Activated CD8-positive, alpha-beta T cell treated with anti-CD3 and anti-CD28 coated beads, Interleukin-2, amount 10 ng/mL, durations not matched to agents 7 days and 5 days (primary cell): ENCODE measurements around the gene CACNG4. TPM values are rescaled to one million over a fixed set of nuclear protein-coding genes. Genes with fewer than 3 reads are reported as not detected.
"Not testable (repeated sequence)": the region's sequence is repeated elsewhere in the genome, so short reads cannot be mapped to it uniquely, and the experiment has no call there.

Source experiments
- ATAC-seq: fragments of 150-1000 bp; cut with Tn5 transposase; one replicate; pipeline ENCODE4 v1.10.0; 2021; ENCODE audit warnings: moderate library complexity
- CTCF ChIA-PET: fragments of 350-600 bp; sonication (Branson Sonifier 250); formaldehyde crosslinking; loops from one replicate; lab custom pipeline; 2021; ENCODE audit warnings: antibody characterized with exemption; lab: Charles Lee
- POLR2A ChIA-PET: fragments of 350-600 bp; sonication (Branson Sonifier 250); formaldehyde crosslinking; loops from one replicate; lab custom pipeline; 2021; ENCODE audit warnings: antibody characterized with exemption; lab: Charles Lee
- DNase-seq: peaks from one replicate; pipeline ENCODE4 v3.0.0-alpha.2; 2020
- H3K27ac Mint-ChIP-seq: one replicate; pipeline ENCODE4 v1.8.0; 2021; ENCODE audit warnings: mild to moderate bottlenecking, mixed read lengths
- H3K27me3 Mint-ChIP-seq: one replicate; pipeline ENCODE4 v1.8.0; 2021; ENCODE audit warnings: low read depth, mixed read lengths
- H3K36me3 Mint-ChIP-seq: one replicate; pipeline ENCODE4 v1.8.0; 2021; ENCODE audit warnings: low read depth, mixed read lengths
- H3K4me1 Mint-ChIP-seq: one replicate; pipeline ENCODE4 v1.8.0; 2021; ENCODE audit warnings: low read depth, mixed read lengths
- H3K4me3 Mint-ChIP-seq: one replicate; pipeline ENCODE4 v1.8.0; 2021; ENCODE audit warnings: mild to moderate bottlenecking, mixed read lengths
- H3K9me3 Mint-ChIP-seq: one replicate; pipeline ENCODE4 v1.8.0; 2022; ENCODE audit warnings: mixed read lengths; ENCODE audit not compliant: insufficient read depth
- total RNA-seq, 2 experiments: library from RNA; stranded (reverse); gene quantifications; one replicate each; pipeline ENCODE4 v1.2.3, GENCODE V29; 2021

The CACNG4 gene
- total RNA-seq, 2 experiments from 2014 or later: not detected

DNA sequence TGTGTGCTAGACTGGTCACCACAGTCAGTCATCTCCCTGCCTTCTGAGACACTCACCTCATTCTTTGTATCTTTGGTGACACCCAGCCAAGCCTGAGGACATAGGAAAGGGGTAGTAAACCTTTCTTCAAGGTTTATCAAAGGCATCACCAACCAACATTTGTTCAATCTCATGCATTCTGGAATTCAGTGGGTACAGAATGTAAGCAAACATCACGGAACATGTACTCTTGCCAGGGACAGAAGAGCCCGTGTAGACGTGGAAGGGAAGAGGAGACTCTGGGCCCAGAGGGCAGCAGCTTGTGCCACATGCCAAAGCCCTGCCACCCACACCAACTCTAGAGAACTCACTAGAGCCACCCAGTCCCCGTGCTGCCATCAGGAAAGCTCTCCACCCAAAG is 4.4 kb downstream of the CACNG4 start:
- no peaks in the 10 kb centered on the region for H3K9me3 Mint-ChIP-seq
- DNase-seq: no peak
- H3K27ac Mint-ChIP-seq: no peak overlapping the region
- H3K4me1 Mint-ChIP-seq: peaks cover 10% of the 10 kb centered on the region
- peaks cover 50% of the 10 kb centered on the region for H3K27me3 Mint-ChIP-seq
- H3K4me3 Mint-ChIP-seq: no peak overlapping the region
- ChIA-PET CTCF (no interaction called here), POLR2A (no interaction called here)
- H3K36me3 Mint-ChIP-seq: no peaks in the 10 kb centered on the region
- no peak for ATAC-seq

DNA sequence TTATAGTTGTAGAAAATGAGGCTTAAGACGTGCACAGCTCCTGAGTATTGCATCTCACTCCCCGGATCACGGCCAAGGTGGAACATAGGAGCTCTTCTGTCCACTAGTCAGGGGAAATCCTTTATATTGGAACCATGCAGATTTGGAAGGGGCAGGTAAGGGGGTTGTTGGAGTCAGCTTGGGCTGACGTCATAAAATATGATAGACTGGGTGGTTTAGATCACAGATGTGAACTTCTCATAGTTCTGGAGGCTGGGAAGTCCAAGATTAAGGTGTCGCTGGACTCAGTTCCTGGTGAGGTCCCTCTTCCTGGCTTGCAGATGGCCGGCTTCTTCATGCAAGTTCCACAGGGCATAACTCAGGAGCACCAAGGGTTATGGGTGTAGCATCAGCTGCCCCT is 5.6 kb downstream of the CACNG4 start:
- POLR2A ChIA-PET: no interaction called here
- H3K27me3 Mint-ChIP-seq: peaks cover 43% of the 10 kb centered on the region
- H3K9me3 Mint-ChIP-seq: no peaks in the 10 kb centered on the region
- no peak overlapping the region for H3K4me3 Mint-ChIP-seq
- H3K36me3 Mint-ChIP-seq: no peaks in the 10 kb centered on the region
- DNase-seq: no peak
- CTCF ChIA-PET: no interaction called here
- peaks cover 6% of the 10 kb centered on the region for H3K4me1 Mint-ChIP-seq
- no peak overlapping the region for H3K27ac Mint-ChIP-seq
- no peak for ATAC-seq

GRCh38 chr17:66970797-66971196 is 6.3 kb downstream of the CACNG4 start:
- ChIA-PET POLR2A (no interaction called here), CTCF (no interaction called here)
- ATAC-seq (no peak), DNase-seq (no peak)
- H3K9me3 Mint-ChIP-seq: no peaks in the 10 kb centered on the region
- H3K36me3 Mint-ChIP-seq: no peaks in the 10 kb centered on the region
- no peak overlapping the region for H3K27ac Mint-ChIP-seq
- H3K27me3 Mint-ChIP-seq: peaks cover 39% of the 10 kb centered on the region
- no peak overlapping the region for H3K4me3 Mint-ChIP-seq
- H3K4me1 Mint-ChIP-seq: peaks cover 5% of the 10 kb centered on the region

- no peak overlapping the region for H3K27ac Mint-ChIP-seq
- peaks cover 3% of the 10 kb centered on the region for H3K4me1 Mint-ChIP-seq
- no peak for DNase-seq
- peaks cover 38% of the 10 kb centered on the region for H3K27me3 Mint-ChIP-seq
- H3K36me3 Mint-ChIP-seq: no peaks in the 10 kb centered on the region
- no peak for ATAC-seq
- no peak overlapping the region for H3K4me3 Mint-ChIP-seq
- H3K9me3 Mint-ChIP-seq: no peaks in the 10 kb centered on the region
- CTCF ChIA-PET: no interaction called here
- POLR2A ChIA-PET: no interaction called here
Measured at GRCh38 chr17:66971264-66971663, 6.8 kb downstream of the CACNG4 start.

- Mint-ChIP-seq H3K9me3 (no peaks in the 10 kb centered on the region), H3K36me3 (no peaks in the 10 kb centered on the region), H3K27ac (no peak overlapping the region), H3K4me3 (no peak overlapping the region), H3K4me1 (no peaks in the 10 kb centered on the region), H3K27me3 (peaks cover 38% of the 10 kb centered on the region)
- CTCF ChIA-PET: no interaction called here
- POLR2A ChIA-PET: no interaction called here
- DNase-seq (no peak), ATAC-seq (no peak)
Measured at GRCh38 chr17:66971730-66972441, 7.4 kb downstream of the CACNG4 start.

DNA sequence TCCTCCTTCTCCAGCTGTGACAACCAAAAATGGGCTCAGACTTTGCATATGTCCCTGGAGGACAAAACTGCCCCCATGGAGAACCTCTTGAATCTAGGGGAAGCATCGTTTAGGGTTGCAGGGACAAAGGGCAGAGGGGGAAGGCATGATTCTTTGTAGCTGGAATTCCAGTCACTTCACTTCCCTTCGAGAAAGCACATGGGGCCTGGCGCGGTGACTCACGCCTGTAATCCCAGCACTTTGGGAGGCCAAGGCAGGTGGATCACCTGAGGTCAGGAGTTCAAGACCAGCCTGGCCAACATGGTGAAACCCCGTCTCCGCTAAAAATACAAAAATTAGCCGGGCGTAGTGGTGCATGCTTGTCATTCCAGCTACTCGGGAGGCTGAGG is 7.9 kb downstream of the CACNG4 start:
- ATAC-seq, DNase-seq, H3K4me3 Mint-ChIP-seq, H3K36me3 Mint-ChIP-seq, CTCF ChIA-PET, H3K4me1 Mint-ChIP-seq, POLR2A ChIA-PET, H3K27ac Mint-ChIP-seq, H3K9me3 Mint-ChIP-seq: not testable (repeated sequence)
- peaks cover 38% of the 10 kb centered on the region for H3K27me3 Mint-ChIP-seq

DNA sequence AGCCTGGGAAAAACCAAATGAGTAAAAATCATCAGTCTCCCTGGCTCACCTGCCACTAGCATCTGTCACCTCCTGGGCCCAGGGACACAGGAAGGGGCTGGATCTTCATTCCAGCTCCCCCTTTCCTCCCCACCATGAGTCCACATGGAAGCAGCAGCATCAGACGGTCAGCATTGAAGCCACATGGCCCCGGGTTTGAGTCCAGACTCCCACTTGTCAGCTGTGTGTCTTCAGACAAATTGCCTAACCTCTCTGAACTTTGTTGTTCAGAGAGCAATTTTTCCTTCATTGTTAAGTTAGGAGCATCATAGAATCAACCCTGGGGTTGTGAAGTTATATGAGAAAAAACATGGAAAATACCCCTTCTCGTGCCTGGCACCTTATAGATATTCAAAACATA is 10.7 kb downstream of the CACNG4 start:
- Mint-ChIP-seq H3K27me3 (peaks cover 28% of the 10 kb centered on the region), H3K27ac (no peak overlapping the region), H3K36me3 (no peaks in the 10 kb centered on the region), H3K9me3 (no peaks in the 10 kb centered on the region), H3K4me1 (no peaks in the 10 kb centered on the region), H3K4me3 (no peak overlapping the region)
- DNase-seq (no peak), ATAC-seq (no peak)
- CTCF ChIA-PET: no interaction called here
- POLR2A ChIA-PET: no interaction called here

DNA sequence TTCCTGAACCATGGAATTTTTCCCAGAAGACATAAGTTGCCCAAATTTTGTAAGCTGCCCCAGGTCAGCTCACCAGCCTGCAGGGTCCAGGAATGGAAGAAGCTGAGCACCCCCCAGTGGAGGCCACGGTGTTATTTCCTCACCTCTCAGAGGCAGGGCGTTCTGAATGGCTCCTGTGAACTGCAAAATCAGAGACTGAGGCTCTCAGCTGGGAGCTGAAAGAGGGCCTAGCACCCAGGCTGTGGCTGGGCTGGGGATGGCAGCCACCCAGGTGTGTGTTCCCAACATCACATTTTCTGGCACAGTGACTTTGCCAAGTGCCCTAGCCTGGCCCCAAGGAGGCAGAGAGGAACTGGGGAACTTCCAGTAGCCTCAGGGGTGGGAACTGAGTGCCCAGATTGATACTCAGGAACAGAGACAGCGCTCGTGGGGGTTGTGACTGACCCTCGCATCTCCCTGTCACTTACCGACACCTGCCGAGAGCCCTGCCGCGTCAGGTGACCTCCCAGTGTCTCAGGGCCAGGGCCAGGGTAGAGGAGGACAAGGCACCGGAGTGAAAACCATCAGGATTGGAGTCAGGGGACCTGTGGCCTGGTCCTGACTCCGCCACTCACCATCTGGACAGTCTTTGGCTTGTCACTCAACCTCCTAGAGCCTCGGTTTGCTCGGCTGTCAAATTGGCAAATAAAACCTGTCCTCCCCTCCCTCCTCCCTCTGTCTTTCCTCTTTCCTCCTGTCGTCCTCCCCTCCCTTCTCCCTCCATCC is 11.3 kb downstream of the CACNG4 start:
- no peak for DNase-seq
- H3K36me3 Mint-ChIP-seq: no peaks in the 10 kb centered on the region

GRCh38 chr17:66976379-66976663 is 11.8 kb downstream of the CACNG4 start:
- H3K36me3 Mint-ChIP-seq: no peaks in the 10 kb centered on the region

More for the DNA sequence above, 11.3 kb downstream of the CACNG4 start:
- ATAC-seq: no peak
- ChIA-PET POLR2A (no interaction called here), CTCF (no interaction called here)
- no peak overlapping the region for H3K4me3 Mint-ChIP-seq
- no peak overlapping the region for H3K27ac Mint-ChIP-seq
- H3K27me3 Mint-ChIP-seq: peaks cover 28% of the 10 kb centered on the region
- H3K4me1 Mint-ChIP-seq: no peaks in the 10 kb centered on the region
- H3K9me3 Mint-ChIP-seq: no peaks in the 10 kb centered on the region

DNA sequence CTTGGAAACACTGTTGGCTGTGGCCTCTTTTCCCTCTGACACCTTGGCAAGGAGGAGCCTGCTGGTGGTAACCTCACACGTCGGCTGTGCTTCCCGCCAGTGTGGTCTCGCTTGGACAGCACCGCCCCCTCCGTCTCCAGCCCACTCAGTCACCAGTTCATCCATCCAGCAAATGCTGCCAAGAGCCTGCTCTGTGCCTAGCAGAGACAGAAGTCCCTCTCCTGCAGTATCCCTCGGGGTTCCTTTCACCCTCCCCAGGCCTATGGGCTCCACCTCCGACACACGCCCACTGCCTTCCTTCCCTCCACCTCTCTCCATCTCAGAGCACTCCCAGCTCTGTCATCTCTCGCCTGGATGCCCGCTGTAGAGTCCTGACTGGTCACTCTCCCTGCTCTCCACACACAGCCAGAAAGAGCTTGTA is 12.3 kb downstream of the CACNG4 start:
- H3K27ac Mint-ChIP-seq: no peak overlapping the region
- H3K4me3 Mint-ChIP-seq: no peak overlapping the region
- no peak for ATAC-seq
- no peaks in the 10 kb centered on the region for H3K4me1 Mint-ChIP-seq
- H3K27me3 Mint-ChIP-seq: peaks cover 27% of the 10 kb centered on the region
- ChIA-PET CTCF (no interaction called here), POLR2A (no interaction called here)
- no peaks in the 10 kb centered on the region for H3K9me3 Mint-ChIP-seq
- no peak for DNase-seq
- H3K36me3 Mint-ChIP-seq: no peaks in the 10 kb centered on the region

More at GRCh38 chr17:66976379-66976663, 11.8 kb downstream of the CACNG4 start:
- Mint-ChIP-seq H3K9me3 (no peaks in the 10 kb centered on the region), H3K4me3 (no peak overlapping the region), H3K27ac (no peak overlapping the region), H3K4me1 (no peaks in the 10 kb centered on the region), H3K27me3 (peaks cover 32% of the 10 kb centered on the region)
- ATAC-seq (no peak), DNase-seq (no peak)
- ChIA-PET CTCF (no interaction called here), POLR2A (no interaction called here)

DNA sequence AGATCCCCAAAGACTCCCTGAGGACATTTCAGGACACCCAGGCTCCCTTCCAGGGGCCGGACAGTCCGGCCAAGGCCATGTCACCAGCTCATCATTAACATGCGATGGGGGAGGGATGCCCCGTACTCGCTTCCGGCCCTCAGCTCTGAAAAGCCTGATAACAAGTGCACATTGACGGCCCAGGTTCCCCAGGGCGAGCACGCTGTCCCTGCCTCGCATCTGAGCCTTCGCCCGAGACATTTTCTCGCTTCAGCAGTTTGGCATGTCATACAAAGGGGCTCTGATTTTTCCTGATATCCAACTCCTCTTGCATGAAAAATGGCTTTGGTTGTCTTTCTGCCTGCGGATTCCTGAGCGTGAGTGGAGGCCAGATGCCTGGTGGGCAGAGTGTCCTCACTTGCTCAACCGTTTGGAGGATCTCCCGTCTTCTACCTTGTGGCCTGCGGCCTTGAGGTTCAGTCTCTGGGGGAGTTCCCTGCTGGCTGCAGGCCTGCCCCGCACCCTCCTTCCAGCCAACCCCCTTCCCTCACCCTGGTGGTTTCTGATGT is 14.1 kb downstream of the CACNG4 start:
- POLR2A ChIA-PET: no interaction called here
- Mint-ChIP-seq H3K9me3 (no peaks in the 10 kb centered on the region), H3K27me3 (peaks cover 34% of the 10 kb centered on the region), H3K4me1 (no peaks in the 10 kb centered on the region), H3K36me3 (no peaks in the 10 kb centered on the region), H3K27ac (no peak overlapping the region), H3K4me3 (no peak overlapping the region)
- CTCF ChIA-PET: no interaction called here
- DNase-seq (no peak), ATAC-seq (no peak)

- no peak overlapping the region for H3K27ac Mint-ChIP-seq
- no peak overlapping the region for H3K4me3 Mint-ChIP-seq
- H3K4me1 Mint-ChIP-seq: no peaks in the 10 kb centered on the region
- H3K36me3 Mint-ChIP-seq: no peaks in the 10 kb centered on the region
- H3K27me3 Mint-ChIP-seq: peaks cover 42% of the 10 kb centered on the region
- no peaks in the 10 kb centered on the region for H3K9me3 Mint-ChIP-seq
- POLR2A ChIA-PET: no interaction called here
- CTCF ChIA-PET: no interaction called here
- ATAC-seq: no peak
- no peak for DNase-seq
Measured at GRCh38 chr17:66980896-66981295, 16.4 kb downstream of the CACNG4 start.
